ENCODE measurements around the gene PSIP1. TPM values are rescaled to one million over a fixed set of nuclear protein-coding genes. Genes with fewer than 3 reads are reported as not detected.

Gene PSIP1
- total RNA-seq, 1 donor from 2014 or later = 10.5 TPM

DNA sequence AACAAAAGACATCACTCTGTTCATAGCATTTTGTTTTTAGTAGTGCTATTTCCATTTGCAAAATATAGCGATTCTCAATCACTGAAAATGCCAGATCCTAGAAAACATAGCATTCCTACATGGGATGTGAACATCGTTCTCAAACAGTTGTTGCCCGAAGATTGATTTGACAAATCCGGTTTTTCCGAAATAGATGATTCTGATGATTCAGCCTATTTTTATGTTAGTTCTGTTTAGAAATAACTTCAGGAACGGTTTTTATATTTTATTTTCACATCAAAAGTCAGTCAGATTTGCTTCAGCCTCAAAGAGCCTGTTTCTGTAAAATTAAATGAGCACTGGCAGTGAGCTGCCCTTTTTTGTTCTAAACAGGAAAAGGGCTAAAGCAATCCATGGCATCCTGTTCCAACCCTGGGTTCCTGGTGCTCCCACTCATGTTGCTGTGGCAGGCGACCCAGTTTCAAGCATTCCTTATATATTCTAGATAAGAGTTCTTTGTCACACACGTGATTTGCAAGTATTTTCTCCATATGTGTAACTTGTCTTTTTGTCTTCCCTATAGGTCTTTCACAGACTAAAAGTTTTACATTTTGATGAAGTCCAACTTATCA lies 14.2 kb upstream of the PSIP1 start:
- H3K27me3 ChIP-seq (ENCODE audit: control insufficient read depth, insufficient read depth, low read length) = no peaks in the 10 kb centered on the region
- no peak overlapping the region for H3K4me3 ChIP-seq (ENCODE audit: low read depth, low read length)
- no peaks in the 10 kb centered on the region for H3K36me3 ChIP-seq (ENCODE audit: control insufficient read depth, insufficient read depth, low read length)
- no peak for DNase-seq (ENCODE audit: low read depth)
- TF ChIP-seq, protein P1, sequence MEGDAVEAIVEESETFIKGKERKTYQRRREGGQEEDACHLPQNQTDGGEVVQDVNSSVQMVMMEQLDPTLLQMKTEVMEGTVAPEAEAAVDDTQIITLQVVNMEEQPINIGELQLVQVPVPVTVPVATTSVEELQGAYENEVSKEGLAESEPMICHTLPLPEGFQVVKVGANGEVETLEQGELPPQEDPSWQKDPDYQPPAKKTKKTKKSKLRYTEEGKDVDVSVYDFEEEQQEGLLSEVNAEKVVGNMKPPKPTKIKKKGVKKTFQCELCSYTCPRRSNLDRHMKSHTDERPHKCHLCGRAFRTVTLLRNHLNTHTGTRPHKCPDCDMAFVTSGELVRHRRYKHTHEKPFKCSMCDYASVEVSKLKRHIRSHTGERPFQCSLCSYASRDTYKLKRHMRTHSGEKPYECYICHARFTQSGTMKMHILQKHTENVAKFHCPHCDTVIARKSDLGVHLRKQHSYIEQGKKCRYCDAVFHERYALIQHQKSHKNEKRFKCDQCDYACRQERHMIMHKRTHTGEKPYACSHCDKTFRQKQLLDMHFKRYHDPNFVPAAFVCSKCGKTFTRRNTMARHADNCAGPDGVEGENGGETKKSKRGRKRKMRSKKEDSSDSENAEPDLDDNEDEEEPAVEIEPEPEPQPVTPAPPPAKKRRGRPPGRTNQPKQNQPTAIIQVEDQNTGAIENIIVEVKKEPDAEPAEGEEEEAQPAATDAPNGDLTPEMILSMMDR (IDR thresholded peaks at IDR 0.05; ENCODE audit: insufficient read depth, low read length, severe bottlenecking) = no peak
- no peak for FAIRE-seq

DNA sequence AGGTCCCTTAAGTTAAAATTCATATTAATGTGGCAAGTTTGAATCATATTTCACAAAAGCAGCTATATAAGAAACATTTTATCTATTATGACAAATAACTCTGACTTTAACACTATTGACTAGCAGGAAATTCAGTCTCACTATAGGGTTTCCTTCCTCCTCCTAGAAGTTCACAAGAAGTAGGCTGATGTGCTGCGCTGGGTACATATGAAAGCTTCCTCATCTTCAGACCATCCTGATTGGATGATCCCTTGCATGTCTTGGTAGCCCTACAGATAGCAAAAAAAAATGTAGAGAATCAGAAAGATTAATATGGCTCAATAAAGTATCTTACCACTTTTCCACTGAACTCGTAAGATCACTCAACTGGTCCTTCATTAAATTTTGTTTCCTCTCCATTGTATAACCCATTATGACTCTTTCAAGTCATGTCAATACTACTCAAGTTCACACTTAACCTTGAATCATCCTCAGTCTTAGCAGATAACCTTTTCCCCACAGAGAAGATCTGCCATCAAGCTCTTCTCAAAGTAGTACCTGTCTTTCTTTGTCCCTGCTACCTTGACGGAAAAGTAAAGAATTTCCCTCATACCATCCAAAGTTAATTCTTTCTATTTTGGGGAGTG lies 11.5 kb upstream of the PSIP1 start:
- DNase-seq (ENCODE audit: low read depth) = no peak
- H3K4me3 ChIP-seq (ENCODE audit: low read depth, low read length) = no peak overlapping the region
- H3K36me3 ChIP-seq (ENCODE audit: control insufficient read depth, insufficient read depth, low read length) = no peaks in the 10 kb centered on the region
- TF ChIP-seq, protein P1 (IDR thresholded peaks at IDR 0.05; ENCODE audit: insufficient read depth, low read length, severe bottlenecking) = no peak
- H3K27me3 ChIP-seq (ENCODE audit: control insufficient read depth, insufficient read depth, low read length) = no peaks in the 10 kb centered on the region
- no peak for FAIRE-seq

DNA sequence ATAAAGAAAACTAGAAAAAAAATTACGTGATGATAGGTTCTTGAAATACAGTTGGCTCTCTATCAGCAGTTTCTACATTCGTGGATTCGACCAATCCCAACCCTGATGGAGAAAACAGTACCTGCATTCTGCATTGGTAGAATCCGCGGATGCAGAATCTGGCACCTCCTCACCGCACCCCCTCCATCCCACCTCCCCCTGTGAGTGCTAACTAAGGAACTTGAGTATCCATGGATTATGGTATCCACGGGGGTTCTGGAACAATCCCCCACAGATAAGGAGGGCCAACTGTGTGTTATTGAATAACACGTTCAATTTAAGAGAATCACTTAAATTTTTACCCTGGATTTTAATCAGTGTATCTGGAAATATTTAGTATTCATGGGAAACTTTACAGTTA lies 10.5 kb upstream of the PSIP1 start:
- DNase-seq (ENCODE audit: low read depth) (no peak), FAIRE-seq (no peak)
- H3K36me3 ChIP-seq (ENCODE audit: control insufficient read depth, insufficient read depth, low read length) = no peaks in the 10 kb centered on the region
- no peak overlapping the region for H3K4me3 ChIP-seq (ENCODE audit: low read depth, low read length)
- no peaks in the 10 kb centered on the region for H3K27me3 ChIP-seq (ENCODE audit: control insufficient read depth, insufficient read depth, low read length)
- TF ChIP-seq, protein P1 (IDR thresholded peaks at IDR 0.05; ENCODE audit: insufficient read depth, low read length, severe bottlenecking) = no peak

DNA sequence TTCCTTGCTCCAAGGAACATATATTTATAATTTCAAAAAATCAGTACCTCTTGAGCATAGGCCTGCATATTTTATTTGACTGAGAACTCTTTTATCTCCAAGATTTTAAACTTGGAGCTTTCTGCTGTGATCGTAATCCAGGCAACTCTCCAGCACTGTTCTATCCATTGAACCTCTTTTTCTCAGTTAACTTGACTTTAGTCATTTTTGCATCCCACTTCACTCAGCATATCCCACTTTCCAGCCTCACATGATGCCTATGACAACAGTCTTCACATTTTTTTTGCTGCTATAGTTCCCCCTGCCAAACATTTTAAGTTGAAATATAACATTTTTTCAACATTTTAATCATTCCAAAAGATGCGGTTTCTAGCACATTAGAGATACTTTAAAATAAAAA lies 9.1 kb upstream of the PSIP1 start:
- Histone ChIP-seq H3K27me3 (ENCODE audit: control insufficient read depth, insufficient read depth, low read length) (no peaks in the 10 kb centered on the region), H3K4me3 (ENCODE audit: low read depth, low read length) (no peak overlapping the region), H3K36me3 (ENCODE audit: control insufficient read depth, insufficient read depth, low read length) (no peaks in the 10 kb centered on the region)
- DNase-seq (ENCODE audit: low read depth) = no peak
- TF ChIP-seq, protein P1 (IDR thresholded peaks at IDR 0.05; ENCODE audit: insufficient read depth, low read length, severe bottlenecking) = no peak
- no peak for FAIRE-seq

DNA sequence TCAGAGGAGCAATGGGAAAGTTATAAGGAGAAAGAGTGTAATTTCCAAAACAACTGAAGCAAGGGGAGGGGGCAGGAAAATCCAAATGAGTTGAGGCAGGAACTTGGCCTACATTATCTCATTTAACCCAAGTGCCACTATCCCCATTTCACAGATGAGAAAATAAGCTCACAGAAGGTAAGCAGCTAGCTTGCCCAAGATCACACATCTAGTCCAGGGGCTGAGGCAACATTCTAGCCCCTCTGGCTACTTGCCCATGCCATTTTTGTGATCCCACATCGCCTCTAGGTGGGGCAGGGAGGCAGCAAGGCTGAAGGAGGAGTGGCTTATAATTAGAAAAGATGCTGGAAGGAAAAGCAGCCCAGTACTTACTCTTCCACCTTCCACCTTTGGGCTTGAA lies 2.6 kb upstream of the PSIP1 start:
- FAIRE-seq (no peak), DNase-seq (ENCODE audit: low read depth) (no peak)
- TF ChIP-seq, protein P1 (IDR thresholded peaks at IDR 0.05; ENCODE audit: insufficient read depth, low read length, severe bottlenecking) = no peak
- Histone ChIP-seq H3K36me3 (ENCODE audit: control insufficient read depth, insufficient read depth, low read length) (no peaks in the 10 kb centered on the region), H3K27me3 (ENCODE audit: control insufficient read depth, insufficient read depth, low read length) (no peaks in the 10 kb centered on the region), H3K4me3 (ENCODE audit: low read depth, low read length) (no peak overlapping the region)

DNA sequence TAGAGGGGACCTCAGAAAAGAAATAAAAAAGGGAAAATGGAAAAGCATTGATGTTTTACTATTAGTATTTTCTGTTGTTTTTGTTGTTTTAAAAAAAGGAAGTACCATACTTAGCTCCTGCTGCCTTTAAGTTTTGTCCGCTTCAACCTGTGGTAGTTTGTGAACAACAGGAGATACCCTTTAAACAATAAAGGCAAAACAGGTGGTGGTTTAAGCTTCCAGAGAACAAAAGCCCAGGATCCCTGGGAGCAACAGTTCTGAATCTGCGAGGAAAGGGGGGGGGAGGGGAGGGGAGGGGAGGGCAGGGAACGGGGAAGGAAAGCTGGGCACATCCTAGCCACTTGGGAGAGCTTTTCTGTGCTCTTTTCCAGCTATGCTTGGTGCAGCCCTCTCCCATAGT lies 2.1 kb upstream of the PSIP1 start:
- no peaks in the 10 kb centered on the region for H3K36me3 ChIP-seq (ENCODE audit: control insufficient read depth, insufficient read depth, low read length)
- DNase-seq (ENCODE audit: low read depth) (no peak), FAIRE-seq (no peak)
- no peaks in the 10 kb centered on the region for H3K27me3 ChIP-seq (ENCODE audit: control insufficient read depth, insufficient read depth, low read length)
- TF ChIP-seq, protein P1 (IDR thresholded peaks at IDR 0.05; ENCODE audit: insufficient read depth, low read length, severe bottlenecking) = no peak
- no peak overlapping the region for H3K4me3 ChIP-seq (ENCODE audit: low read depth, low read length)
